A549 (cell line): ENCODE results near the gene SLC25A13. TPM values are rescaled to one million over a fixed set of nuclear protein-coding genes. Genes with fewer than 3 reads are reported as not detected.

Experiments used
- ATAC-seq, 2 experiments: fragments of 200-7000 bp in 1 of 2; fragments of >200 bp in 1 of 2; cut with Nextera tagmentation in 1 of 2; cut with Tn5 transposase in 1 of 2; 3 replicates each; pipeline versions ENCODE4 v1.8.0 to v1.9.1; 2018 to 2020; ENCODE audit warnings: mild to moderate bottlenecking in 1 of 2, moderate library complexity in 1 of 2
- CTCF ChIA-PET: fragments of 300-600 bp; sonication (Branson Sonifier 250); formaldehyde crosslinking; extraction: SDS; loops from one replicate; lab custom pipeline; 2021; ENCODE audit warnings: antibody characterized with exemption, inconsistent platforms; lab: Yijun Ruan, JAX
- POLR2A ChIA-PET: fragments of 350-600 bp; formaldehyde crosslinking; extraction: SDS; loops from one replicate; lab custom pipeline; 2021; ENCODE audit warnings: antibody characterized with exemption, inconsistent platforms; lab: Yijun Ruan, JAX
- DNase-seq, 2 experiments: peaks; one replicate each; pipeline versions ENCODE4 v3.0.0 to v3.0.0-alpha.2; 2011 to 2016; ENCODE audit warnings: low read depth in 1 of 2, low spot score in 1 of 2
- FAIRE-seq: peaks from 2 replicates; lab custom pipeline; 2011; peaks lifted over from hg19 to GRCh38; lab: Jason Lieb, UNC
- H3K27ac ChIP-seq, 2 experiments: fragments of >200 bp; sonication (Bioruptor Twin); formaldehyde crosslinking; 3 replicates each; pipeline ENCODE4 v1.5.1; 2016 to 2017
- H3K4me1 ChIP-seq: fragments of >200 bp; sonication (Bioruptor Twin); formaldehyde crosslinking; 3 replicates; pipeline ENCODE4 v1.6.1; 2016
- H3K4me2 ChIP-seq: fragments of >200 bp; sonication (Bioruptor Twin); formaldehyde crosslinking; 3 replicates; pipeline ENCODE4 v1.6.1; 2016
- H3K4me3 ChIP-seq: fragments of >200 bp; sonication (Bioruptor Twin); formaldehyde crosslinking; 3 replicates; pipeline ENCODE4 v1.5.1; 2016
- H3K9me3 ChIP-seq: fragments of >200 bp; sonication (Bioruptor Twin); formaldehyde crosslinking; 3 replicates; pipeline ENCODE4 v1.6.1; 2016
- BHLHE40 ChIP-seq: IDR thresholded peaks from 2 replicates; pipeline ENCODE4 v1.6.1; 2012; ENCODE audit warnings: low read depth, low read length, inconsistent platforms
- CBX2 ChIP-seq: fragments of 200-600 bp; sonication (generic); IDR thresholded peaks from 2 replicates; pipeline ENCODE4 v1.6.1; 2016; ENCODE audit warnings: low read depth, mild to moderate bottlenecking, borderline replicate concordance
- CHD2 ChIP-seq: fragments of 150-350 bp; IDR thresholded peaks from 2 replicates; pipeline ENCODE4 v1.6.1; 2014; ENCODE audit warnings: low read length; ENCODE audit not compliant: partially characterized antibody
- CHD4 ChIP-seq: fragments of 200-600 bp; sonication (generic); IDR thresholded peaks from 2 replicates; pipeline ENCODE4 v1.6.1; 2016; ENCODE audit warnings: antibody characterized with exemption, mild to moderate bottlenecking, borderline replicate concordance
- EHF ChIP-seq: fragments of 250-450 bp; sonication (Bioruptor Pico); IDR thresholded peaks from 2 replicates; pipeline ENCODE4 v1.5.0; 2020; ENCODE audit warnings: mild to moderate bottlenecking
- EHMT2 ChIP-seq: fragments of 200-600 bp; sonication (generic); IDR thresholded peaks from 2 replicates; pipeline ENCODE4 v1.6.1; 2016; ENCODE audit warnings: antibody characterized with exemption, low read depth, mild to moderate bottlenecking, moderate library complexity
- GATA3 ChIP-seq: IDR thresholded peaks from 2 replicates; pipeline ENCODE4 v1.6.1; 2012; ENCODE audit warnings: borderline replicate concordance
- HDAC2 ChIP-seq: fragments of 200-600 bp; sonication (generic); IDR thresholded peaks from 2 replicates; pipeline ENCODE4 v1.6.1; 2016
- HEYL ChIP-seq: fragments of 250-450 bp; sonication (Bioruptor Pico); IDR thresholded peaks from 2 replicates; pipeline ENCODE4 v1.8.0; 2021; ENCODE audit warnings: mild to moderate bottlenecking, moderate library complexity
- HOXA7 ChIP-seq: fragments of 250-450 bp; sonication (Bioruptor Pico); IDR thresholded peaks from 2 replicates; pipeline ENCODE4 v1.5.0; 2020; ENCODE audit warnings: mild to moderate bottlenecking, moderate library complexity
- HOXB13 ChIP-seq: fragments of 250-450 bp; sonication (Bioruptor Pico); IDR thresholded peaks from 2 replicates; pipeline ENCODE4 v1.5.0; 2020; ENCODE audit warnings: low read depth, mild to moderate bottlenecking, moderate library complexity
- HOXB5 ChIP-seq: fragments of 250-450 bp; sonication (Bioruptor Pico); IDR thresholded peaks from 2 replicates; pipeline ENCODE4 v1.5.0; 2020; ENCODE audit warnings: mild to moderate bottlenecking, moderate library complexity
- JUN ChIP-seq, 2 experiments: fragments of >200 bp; sonication (Bioruptor Twin); formaldehyde crosslinking; IDR thresholded peaks; 2 replicates in 1 of 2; 3 replicates in 1 of 2; pipeline ENCODE4 v1.6.1; 2016 to 2017
- JUNB ChIP-seq: fragments of >200 bp; sonication (Bioruptor Twin); formaldehyde crosslinking; IDR thresholded peaks from 2 replicates; pipeline ENCODE4 v1.6.1; 2016
- POLR2A ChIP-seq: IDR thresholded peaks from 2 replicates; pipeline ENCODE4 v1.6.1; 2012; ENCODE audit warnings: mild to moderate bottlenecking, low read length
- RAD21 ChIP-seq, 2 experiments: fragments of >200 bp in 1 of 2; sonication (Bioruptor Twin) in 1 of 2; formaldehyde crosslinking in 1 of 2; IDR thresholded peaks in 1 of 2; conservative IDR thresholded peaks in 1 of 2; 2 replicates in 1 of 2; 3 replicates in 1 of 2; pipeline ENCODE4 v1.6.1; 2012 to 2018; ENCODE audit warnings: inconsistent platforms in 1 of 2
- RARB ChIP-seq: fragments of 250-450 bp; sonication (Bioruptor Pico); IDR thresholded peaks from 2 replicates; pipeline ENCODE4 v1.8.0; 2021; ENCODE audit warnings: mild to moderate bottlenecking, moderate library complexity
- RFX5 ChIP-seq: fragments of 450-650 bp; IDR thresholded peaks from 2 replicates; pipeline ENCODE4 v1.7.1; 2014; ENCODE audit warnings: antibody characterized with exemption, mild to moderate bottlenecking, moderate library complexity
- RNF2 ChIP-seq: fragments of 200-600 bp; sonication (generic); IDR thresholded peaks from 2 replicates; pipeline ENCODE4 v1.6.1; 2016; ENCODE audit warnings: low read depth, mild to moderate bottlenecking, antibody characterized with exemption, moderate library complexity, borderline replicate concordance
- TFCP2L1 ChIP-seq: fragments of 250-450 bp; sonication (Bioruptor Pico); IDR thresholded peaks from 2 replicates; pipeline ENCODE4 v1.5.0; 2021; ENCODE audit warnings: mild to moderate bottlenecking
- TP53 ChIP-seq: fragments of 250-450 bp; sonication (Bioruptor Pico); IDR thresholded peaks from 2 replicates; pipeline ENCODE4 v1.5.0; 2021; ENCODE audit warnings: mild to moderate bottlenecking, moderate library complexity
- ZNF302 ChIP-seq: fragments of 250-450 bp; sonication (Bioruptor Pico); IDR thresholded peaks from 2 replicates; pipeline ENCODE4 v1.9.0; 2021; ENCODE audit warnings: inconsistent platforms, mild to moderate bottlenecking, moderate library complexity
- WGBS: methylation state at CpG from one replicate; pipeline ENCODE4 v1.1.6; 2017; ENCODE audit errors: missing lambda C conversion rate; 5-methylcytosine and 5-hydroxymethylcytosine counted together
- polyA plus RNA-seq, 4 experiments: library from polyadenylated mRNA; depleted of rRNA in 3 of 4; stranded (reverse); fragments of >200 nt; fragmentation: RNase III in 1 of 4; extraction: RNeasy Plus Mini Kit Qiagen cat#74134 plus additional on column Dnase treatment in 1 of 4; gene quantifications; 2 replicates in 3 of 4; 3 replicates in 1 of 4; pipeline ENCODE4 v1.2.3, GENCODE V29; 2011 to 2017
- TF ChIP-seq, protein P1 (sequence below): fragments of 250-450 bp; sonication (Bioruptor Pico); IDR thresholded peaks from 2 replicates; pipeline ENCODE4 v1.5.0; 2020; ENCODE audit warnings: low read depth, mild to moderate bottlenecking, moderate library complexity
- TF ChIP-seq, protein P2 (sequence below): fragments of 200-600 bp; sonication (generic); IDR thresholded peaks from 2 replicates; pipeline ENCODE4 v1.6.1; 2016; ENCODE audit warnings: antibody characterized with exemption, mild to moderate bottlenecking, moderate library complexity
- TF ChIP-seq, protein P3 (sequence below): IDR thresholded peaks from 2 replicates; pipeline ENCODE4 v1.6.1; 2012
- TF ChIP-seq, protein P4 (sequence below): fragments of 450-650 bp; IDR thresholded peaks from 2 replicates; pipeline ENCODE4 v1.6.1; 2014; ENCODE audit warnings: antibody characterized with exemption

The SLC25A13 gene
- polyA plus RNA-seq, 2 of the 4 experiments (the other 2 are of a cell fraction) = 32.7 to 51.0 TPM

DNA sequence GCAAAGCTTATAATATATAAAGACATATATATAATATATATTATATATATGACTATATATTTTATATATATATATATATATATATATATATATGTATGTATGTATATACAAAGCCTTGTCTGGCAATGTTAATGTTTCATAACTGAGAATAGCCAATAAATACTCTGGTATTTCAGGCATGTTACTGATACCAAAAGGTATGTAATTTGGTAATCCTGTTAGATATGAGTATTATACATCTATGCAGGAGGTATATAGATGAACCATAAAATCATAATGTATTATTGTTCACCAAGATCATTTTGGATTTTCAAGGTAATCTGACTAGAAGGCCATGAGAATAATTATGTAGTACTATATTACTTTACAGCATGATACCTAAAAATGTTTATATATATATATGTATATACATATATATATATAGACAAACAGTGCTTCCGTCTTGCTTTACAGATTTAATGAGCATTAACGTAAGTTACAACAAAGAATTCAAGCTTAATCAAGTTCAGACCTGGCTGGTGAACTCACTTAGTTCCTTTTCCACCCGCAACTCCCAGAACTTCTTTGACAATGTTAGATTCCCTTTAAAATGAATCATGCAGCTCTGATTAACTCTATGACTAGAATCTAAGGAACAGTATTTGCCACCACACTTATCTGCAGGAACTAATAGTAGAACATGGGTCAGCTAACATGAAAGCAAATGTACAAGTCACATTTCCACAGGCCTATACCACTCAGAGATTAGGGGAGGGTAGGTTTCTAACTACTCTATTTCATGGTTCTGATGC, 82.7 kb downstream of the SLC25A13 start:
- Histone ChIP-seq H3K4me1 (0 out of 3 replicates have a peak, but pooled peaks cover 6% of the 10 kb centered on the region), H3K27ac (no peak overlapping the region), H3K4me3 (no peak overlapping the region), H3K9me3 (no peaks in the 10 kb centered on the region), H3K4me2 (no peak overlapping the region)
- ChIA-PET POLR2A (no interaction called here), CTCF (no interaction called here)
- no peak for TF ChIP-seq RNF2
- TF ChIP-seq, protein P1, sequence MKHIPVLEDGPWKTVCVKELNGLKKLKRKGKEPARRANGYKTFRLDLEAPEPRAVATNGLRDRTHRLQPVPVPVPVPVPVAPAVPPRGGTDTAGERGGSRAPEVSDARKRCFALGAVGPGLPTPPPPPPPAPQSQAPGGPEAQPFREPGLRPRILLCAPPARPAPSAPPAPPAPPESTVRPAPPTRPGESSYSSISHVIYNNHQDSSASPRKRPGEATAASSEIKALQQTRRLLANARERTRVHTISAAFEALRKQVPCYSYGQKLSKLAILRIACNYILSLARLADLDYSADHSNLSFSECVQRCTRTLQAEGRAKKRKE (CRISPR knock-in tag) = no peak
- TF ChIP-seq, protein P2, sequence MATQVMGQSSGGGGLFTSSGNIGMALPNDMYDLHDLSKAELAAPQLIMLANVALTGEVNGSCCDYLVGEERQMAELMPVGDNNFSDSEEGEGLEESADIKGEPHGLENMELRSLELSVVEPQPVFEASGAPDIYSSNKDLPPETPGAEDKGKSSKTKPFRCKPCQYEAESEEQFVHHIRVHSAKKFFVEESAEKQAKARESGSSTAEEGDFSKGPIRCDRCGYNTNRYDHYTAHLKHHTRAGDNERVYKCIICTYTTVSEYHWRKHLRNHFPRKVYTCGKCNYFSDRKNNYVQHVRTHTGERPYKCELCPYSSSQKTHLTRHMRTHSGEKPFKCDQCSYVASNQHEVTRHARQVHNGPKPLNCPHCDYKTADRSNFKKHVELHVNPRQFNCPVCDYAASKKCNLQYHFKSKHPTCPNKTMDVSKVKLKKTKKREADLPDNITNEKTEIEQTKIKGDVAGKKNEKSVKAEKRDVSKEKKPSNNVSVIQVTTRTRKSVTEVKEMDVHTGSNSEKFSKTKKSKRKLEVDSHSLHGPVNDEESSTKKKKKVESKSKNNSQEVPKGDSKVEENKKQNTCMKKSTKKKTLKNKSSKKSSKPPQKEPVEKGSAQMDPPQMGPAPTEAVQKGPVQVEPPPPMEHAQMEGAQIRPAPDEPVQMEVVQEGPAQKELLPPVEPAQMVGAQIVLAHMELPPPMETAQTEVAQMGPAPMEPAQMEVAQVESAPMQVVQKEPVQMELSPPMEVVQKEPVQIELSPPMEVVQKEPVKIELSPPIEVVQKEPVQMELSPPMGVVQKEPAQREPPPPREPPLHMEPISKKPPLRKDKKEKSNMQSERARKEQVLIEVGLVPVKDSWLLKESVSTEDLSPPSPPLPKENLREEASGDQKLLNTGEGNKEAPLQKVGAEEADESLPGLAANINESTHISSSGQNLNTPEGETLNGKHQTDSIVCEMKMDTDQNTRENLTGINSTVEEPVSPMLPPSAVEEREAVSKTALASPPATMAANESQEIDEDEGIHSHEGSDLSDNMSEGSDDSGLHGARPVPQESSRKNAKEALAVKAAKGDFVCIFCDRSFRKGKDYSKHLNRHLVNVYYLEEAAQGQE = no peak
- TF ChIP-seq EHMT2 = no peak
- no peak for TF ChIP-seq TFCP2L1 (CRISPR knock-in tag)
- TF ChIP-seq GATA3 = no peak
- no peak for TF ChIP-seq TP53
- no peak for TF ChIP-seq CBX2
- no peak for TF ChIP-seq HEYL
- TF ChIP-seq RAD21 (conservative IDR thresholded peaks at IDR 0.05 in 1 of 2, IDR thresholded peaks at IDR 0.05 in 1 of 2) = no peak
- TF ChIP-seq, protein P3, sequence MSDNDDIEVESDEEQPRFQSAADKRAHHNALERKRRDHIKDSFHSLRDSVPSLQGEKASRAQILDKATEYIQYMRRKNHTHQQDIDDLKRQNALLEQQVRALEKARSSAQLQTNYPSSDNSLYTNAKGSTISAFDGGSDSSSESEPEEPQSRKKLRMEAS = no peak
- TF ChIP-seq HOXB5 (CRISPR knock-in tag) = no peak
- no peak for TF ChIP-seq ZNF302 (CRISPR knock-in tag)
- no peak for TF ChIP-seq HOXA7
- no peak for TF ChIP-seq HDAC2
- TF ChIP-seq EHF (CRISPR knock-in tag) = no peak
- TF ChIP-seq, protein P4, sequence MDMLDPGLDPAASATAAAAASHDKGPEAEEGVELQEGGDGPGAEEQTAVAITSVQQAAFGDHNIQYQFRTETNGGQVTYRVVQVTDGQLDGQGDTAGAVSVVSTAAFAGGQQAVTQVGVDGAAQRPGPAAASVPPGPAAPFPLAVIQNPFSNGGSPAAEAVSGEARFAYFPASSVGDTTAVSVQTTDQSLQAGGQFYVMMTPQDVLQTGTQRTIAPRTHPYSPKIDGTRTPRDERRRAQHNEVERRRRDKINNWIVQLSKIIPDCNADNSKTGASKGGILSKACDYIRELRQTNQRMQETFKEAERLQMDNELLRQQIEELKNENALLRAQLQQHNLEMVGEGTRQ = no peak
- TF ChIP-seq RARB = no peak
- no peak for TF ChIP-seq BHLHE40
- TF ChIP-seq JUNB = no peak
- 88% methylated on average over 3 of the region's 3 CpGs for WGBS
- no peak for ATAC-seq
- no peak for FAIRE-seq
- no peak for DNase-seq

DNA sequence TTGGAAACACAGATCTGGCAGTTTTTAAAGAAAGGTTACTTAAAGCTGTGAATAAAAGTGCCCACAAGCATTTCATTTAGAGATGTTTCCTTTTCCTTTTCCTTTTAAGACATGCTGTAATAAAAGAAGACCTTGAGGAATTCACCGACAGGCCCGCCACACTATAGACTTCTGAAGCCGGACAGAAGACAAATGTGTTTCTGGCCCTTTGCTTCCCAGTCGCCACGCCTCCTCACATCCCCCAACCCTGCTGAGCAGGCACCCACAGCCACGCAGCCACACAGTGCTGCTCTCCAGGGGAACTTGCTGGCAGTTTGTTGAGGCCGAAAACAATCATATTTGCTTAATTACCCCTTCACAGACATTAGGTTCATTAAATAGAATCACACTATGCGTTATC, 83.4 kb downstream of the SLC25A13 start:
- POLR2A ChIA-PET = no interaction called here
- no peak for ATAC-seq
- H3K4me2 ChIP-seq = no peak overlapping the region
- H3K4me1 ChIP-seq = 0 out of 3 replicates have a peak, but pooled peaks cover 6% of the 10 kb centered on the region
- TF ChIP-seq CHD4 = no peak
- TF ChIP-seq HOXB13 (CRISPR knock-in tag) = no peak
- no peak for TF ChIP-seq POLR2A
- no peak for TF ChIP-seq RFX5
- TF ChIP-seq JUN (IDR thresholded peaks at IDR 0.05) = no peak
- TF ChIP-seq CHD2 = no peak
- TF ChIP-seq CBX2 = no peak
- no peaks in the 10 kb centered on the region for H3K9me3 ChIP-seq
- CTCF ChIA-PET = interaction anchor here (0.9 kb wide), 1 partner anchor 10 kb away, joined by 4 read pairs; no protein-coding TSS in a partner anchor
- H3K4me3 ChIP-seq = no peak overlapping the region
- FAIRE-seq = no peak
- no peak for DNase-seq
- no peak overlapping the region for H3K27ac ChIP-seq
- 86% methylated on average over 8 of the region's 8 CpGs for WGBS
